ENCODE results near the gene MLXIP.

DNA sequence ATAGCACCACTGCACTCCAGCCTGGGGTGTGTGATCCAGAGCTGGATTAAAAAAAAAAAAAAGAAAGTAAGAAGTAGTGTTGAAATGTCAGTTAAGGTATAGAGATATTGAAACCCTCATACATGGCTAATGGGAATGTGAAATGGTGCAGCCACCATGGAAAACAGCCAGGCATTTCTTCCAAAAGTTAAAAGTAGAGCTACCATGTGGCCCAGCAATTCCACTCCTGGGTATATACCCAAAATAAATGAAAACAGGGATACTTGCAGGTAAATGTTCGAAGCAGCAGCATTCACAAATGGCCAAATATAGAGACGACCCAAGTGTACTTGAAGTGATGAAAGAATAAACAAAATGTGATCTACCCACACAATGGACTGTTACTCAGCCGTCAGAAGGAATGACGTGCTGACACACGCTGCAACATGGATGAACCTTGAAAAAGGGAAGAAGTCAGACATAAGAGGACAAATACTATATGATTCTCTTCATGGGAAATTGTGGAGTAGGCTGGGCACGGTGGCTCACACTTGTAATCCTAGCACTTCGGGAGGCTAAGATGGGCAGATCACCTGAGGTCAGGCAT is 80.2 kb downstream of the MLXIP start:
- TF ChIP-seq FOS (IDR thresholded peaks at IDR 0.05; ENCODE audit: extremely low read depth, insufficient read length): no peak
- no peak for TF ChIP-seq U2AF1 (optimal IDR thresholded peaks at IDR 0.05; ENCODE audit: low read depth, low read length)
- no peak for TF ChIP-seq TARDBP (IDR thresholded peaks at IDR 0.05)
- no peak for TF ChIP-seq MXI1 (IDR thresholded peaks at IDR 0.05; ENCODE audit: low read depth, low read length)
- no peak for TF ChIP-seq SAFB2 (IDR thresholded peaks at IDR 0.05; ENCODE audit: borderline replicate concordance, low read depth, low read length, severe bottlenecking)
- no peak for TF ChIP-seq RAD21 (CRISPR knock-in tag; conservative IDR thresholded peaks at IDR 0.05 in 1 of 2, IDR thresholded peaks at IDR 0.05 in 1 of 2)
- TF ChIP-seq GTF2F1 (IDR thresholded peaks at IDR 0.05; ENCODE audit: low read depth, low read length): no peak
- no peak for TF ChIP-seq ZNF274 (IDR thresholded peaks at IDR 0.05; ENCODE audit: borderline replicate concordance, low read depth, low read length)
- no peak for TF ChIP-seq EZH2 (IDR thresholded peaks at IDR 0.05; ENCODE audit: borderline replicate concordance, low read depth, low read length)
- TF ChIP-seq RBM17 (IDR thresholded peaks at IDR 0.05; ENCODE audit: borderline replicate concordance, low read depth, low read length): no peak
- TF ChIP-seq MTA1 (IDR thresholded peaks at IDR 0.05; ENCODE audit: borderline replicate concordance): no peak
- TF ChIP-seq SP1 (CRISPR knock-in tag; IDR thresholded peaks at IDR 0.05): no peak
- no peak for TF ChIP-seq ZNF583 (CRISPR knock-in tag; IDR thresholded peaks at IDR 0.05)

Data from K562 (cell line).